ENCODE results near the gene FYN.

Gene FYN

GRCh38 chr6:111831408-111831807 is 41.8 kb downstream of the FYN start:
- no peak for DNase-seq (ENCODE audit: low spot score)

GRCh38 chr6:111829998-111830397 is 43.3 kb downstream of the FYN start:
- no peak for DNase-seq (ENCODE audit: low spot score)

GRCh38 chr6:111829581-111829980 is 43.7 kb downstream of the FYN start:
- no peak for DNase-seq (ENCODE audit: low spot score)

GRCh38 chr6:111828809-111829208 is 44.4 kb downstream of the FYN start:
- DNase-seq (ENCODE audit: low spot score), result no peak

- no peak for DNase-seq (ENCODE audit: low spot score)
Observed at GRCh38 chr6:111825439-111826086, 47.7 kb downstream of the FYN start.

GRCh38 chr6:111824608-111825337 is 48.5 kb downstream of the FYN start:
- no peak for DNase-seq (ENCODE audit: low spot score)

GRCh38 chr6:111823831-111824607 is 49.2 kb downstream of the FYN start:
- peak; percentile 43 for DNase-seq (ENCODE audit: low spot score)

GRCh38 chr6:111823012-111823411 is 50.2 kb downstream of the FYN start:
- DNase-seq (ENCODE audit: low spot score), result no peak

GRCh38 chr6:111819458-111819857 is 53.8 kb downstream of the FYN start:
- no peak for DNase-seq (ENCODE audit: low spot score)

- no peak for DNase-seq (ENCODE audit: low spot score)
Observed at GRCh38 chr6:111818539-111819226, 54.6 kb downstream of the FYN start.

- DNase-seq (ENCODE audit: low spot score), result no peak
Observed at GRCh38 chr6:111817451-111818120, 55.7 kb downstream of the FYN start.

- DNase-seq (ENCODE audit: low spot score), result no peak
Observed at GRCh38 chr6:111813677-111814310, 59.5 kb downstream of the FYN start.

- DNase-seq (ENCODE audit: low spot score), result no peak
Observed at GRCh38 chr6:111813237-111813636, 60.0 kb downstream of the FYN start.

- no peak for DNase-seq (ENCODE audit: low spot score)
Observed at GRCh38 chr6:111812060-111813038, 60.9 kb downstream of the FYN start.

GRCh38 chr6:111810294-111811131 is 62.7 kb downstream of the FYN start:
- no peak for DNase-seq (ENCODE audit: low spot score)

GRCh38 chr6:111809766-111810165 is 63.5 kb downstream of the FYN start:
- DNase-seq (ENCODE audit: low spot score), result no peak

GRCh38 chr6:111809264-111809663 is 64.0 kb downstream of the FYN start:
- no peak for DNase-seq (ENCODE audit: low spot score)

GRCh38 chr6:111808493-111808892 is 64.8 kb downstream of the FYN start:
- DNase-seq (ENCODE audit: low spot score), result no peak
